ENCODE data around the gene LRCH1.
A peak's percentile ranks its signal among the peaks of the same experiment; 100 is the strongest.

The LRCH1 gene

DNA sequence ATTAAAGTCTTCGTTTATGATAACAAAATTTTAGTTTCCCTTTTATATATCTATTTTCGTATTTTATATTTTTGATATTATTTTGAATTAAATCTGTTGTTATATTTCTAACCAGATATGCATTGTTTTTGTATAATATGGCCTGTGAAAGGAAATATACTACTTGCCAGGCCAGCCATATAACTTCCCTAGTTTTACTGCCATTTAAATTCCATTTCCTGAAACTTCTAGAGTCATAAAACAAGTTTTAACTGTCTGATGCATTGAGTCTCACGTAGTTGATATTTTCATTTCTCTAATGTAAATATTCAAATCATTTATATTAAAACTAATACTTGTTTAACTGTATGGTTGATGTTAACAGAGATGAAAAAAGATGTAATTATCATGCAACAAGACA lies 230.5 kb downstream of the LRCH1 start:
- TF ChIP-seq, protein P1, sequence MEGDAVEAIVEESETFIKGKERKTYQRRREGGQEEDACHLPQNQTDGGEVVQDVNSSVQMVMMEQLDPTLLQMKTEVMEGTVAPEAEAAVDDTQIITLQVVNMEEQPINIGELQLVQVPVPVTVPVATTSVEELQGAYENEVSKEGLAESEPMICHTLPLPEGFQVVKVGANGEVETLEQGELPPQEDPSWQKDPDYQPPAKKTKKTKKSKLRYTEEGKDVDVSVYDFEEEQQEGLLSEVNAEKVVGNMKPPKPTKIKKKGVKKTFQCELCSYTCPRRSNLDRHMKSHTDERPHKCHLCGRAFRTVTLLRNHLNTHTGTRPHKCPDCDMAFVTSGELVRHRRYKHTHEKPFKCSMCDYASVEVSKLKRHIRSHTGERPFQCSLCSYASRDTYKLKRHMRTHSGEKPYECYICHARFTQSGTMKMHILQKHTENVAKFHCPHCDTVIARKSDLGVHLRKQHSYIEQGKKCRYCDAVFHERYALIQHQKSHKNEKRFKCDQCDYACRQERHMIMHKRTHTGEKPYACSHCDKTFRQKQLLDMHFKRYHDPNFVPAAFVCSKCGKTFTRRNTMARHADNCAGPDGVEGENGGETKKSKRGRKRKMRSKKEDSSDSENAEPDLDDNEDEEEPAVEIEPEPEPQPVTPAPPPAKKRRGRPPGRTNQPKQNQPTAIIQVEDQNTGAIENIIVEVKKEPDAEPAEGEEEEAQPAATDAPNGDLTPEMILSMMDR (IDR thresholded peaks at IDR 0.05; ENCODE audit: low read depth, low read length, missing control alignments): no peak

GRCh38 chr13:46795321-46795720 lies 242.4 kb downstream of the LRCH1 start:
- TF ChIP-seq, protein P1 (IDR thresholded peaks at IDR 0.05; ENCODE audit: low read depth, low read length, missing control alignments): no peak
- DNase-seq (ENCODE audit: low read depth): no peak
- H3K4me3 ChIP-seq (ENCODE audit: low read depth, low read length): no peak overlapping the region; the same call in 1 of the 2 replicates

More for the DNA sequence above, 230.5 kb downstream of the LRCH1 start:
- H3K4me3 ChIP-seq (ENCODE audit: low read depth, low read length): no peak overlapping the region
- DNase-seq (ENCODE audit: low read depth): no peak

DNA sequence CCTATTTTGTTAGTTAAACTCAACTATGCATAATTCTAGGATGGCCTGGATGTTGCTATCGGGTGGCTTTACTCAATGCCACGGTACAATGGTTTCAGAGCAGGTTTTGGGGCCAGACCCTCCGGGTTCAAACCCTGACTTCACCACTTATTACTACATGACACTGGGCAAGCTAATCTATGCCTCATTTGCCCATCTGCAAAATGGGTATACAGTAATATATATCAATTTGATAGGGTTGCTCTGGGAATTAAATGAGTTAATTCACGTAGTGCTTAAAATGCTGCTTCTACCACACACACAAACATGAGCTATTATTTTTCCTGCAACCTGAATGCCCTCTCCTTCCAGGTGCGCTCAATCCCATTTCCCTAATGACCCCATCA lies 243.2 kb downstream of the LRCH1 start:
- TF ChIP-seq, protein P1 (IDR thresholded peaks at IDR 0.05; ENCODE audit: low read depth, low read length, missing control alignments): no peak
- no peak for DNase-seq (ENCODE audit: low read depth)
- H3K4me3 ChIP-seq (ENCODE audit: low read depth, low read length): peak overlapping the region; percentile 73

- H3K4me3 ChIP-seq (ENCODE audit: low read depth, low read length): peak within 1 kb of the TSS; percentile 73
- peak; percentile 64 for DNase-seq (ENCODE audit: low read depth)
- TF ChIP-seq, protein P1 (IDR thresholded peaks at IDR 0.05; ENCODE audit: low read depth, low read length, missing control alignments): no peak
Observed at GRCh38 chr13:46796515-46797474, 243.8 kb downstream of the LRCH1 start, which contains the start of gene ESD. TSS of gene ESD (minus strand) at chr13:46797161. CDS start at chr13:46791413, 5,748 bp downstream.

DNA sequence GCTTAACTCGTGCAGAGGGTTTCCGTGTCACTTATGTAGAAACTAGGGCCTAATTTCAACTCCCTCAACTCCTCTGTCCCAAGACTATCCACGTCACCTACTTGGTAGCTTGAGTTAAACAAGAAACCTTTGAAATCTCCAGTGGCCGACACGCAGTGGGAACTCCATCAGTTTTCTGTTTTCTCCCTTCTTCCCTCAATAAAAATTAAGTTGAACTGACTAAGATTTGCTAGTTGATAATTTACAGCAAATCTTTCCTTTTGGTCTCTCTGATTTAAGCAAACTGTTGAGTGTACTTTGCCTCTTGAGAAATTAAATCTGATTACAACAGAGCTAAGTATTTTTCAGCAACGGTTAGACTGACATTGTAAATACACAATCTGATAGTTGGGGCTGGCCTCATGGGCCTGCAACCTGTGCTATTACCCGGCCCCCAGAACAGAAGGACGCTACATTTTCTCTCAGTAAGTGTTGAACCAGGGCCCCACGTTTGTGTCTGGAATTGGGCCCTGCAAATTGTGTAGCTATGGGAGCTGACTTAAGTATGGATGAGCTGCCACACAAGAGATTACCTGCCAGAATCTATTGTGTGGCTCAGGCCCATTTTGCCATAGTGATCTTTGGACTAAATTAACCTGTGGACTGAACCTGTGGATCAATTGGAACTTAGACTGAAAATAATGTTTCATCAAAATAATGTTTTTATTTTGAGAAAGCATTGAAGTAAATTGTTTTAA lies 244.7 kb downstream of the LRCH1 start:
- H3K4me3 ChIP-seq (ENCODE audit: low read depth, low read length): peak overlapping the region; percentile 73
- DNase-seq (ENCODE audit: low read depth): no peak
- TF ChIP-seq, protein P1 (IDR thresholded peaks at IDR 0.05; ENCODE audit: low read depth, low read length, missing control alignments): no peak

DNA sequence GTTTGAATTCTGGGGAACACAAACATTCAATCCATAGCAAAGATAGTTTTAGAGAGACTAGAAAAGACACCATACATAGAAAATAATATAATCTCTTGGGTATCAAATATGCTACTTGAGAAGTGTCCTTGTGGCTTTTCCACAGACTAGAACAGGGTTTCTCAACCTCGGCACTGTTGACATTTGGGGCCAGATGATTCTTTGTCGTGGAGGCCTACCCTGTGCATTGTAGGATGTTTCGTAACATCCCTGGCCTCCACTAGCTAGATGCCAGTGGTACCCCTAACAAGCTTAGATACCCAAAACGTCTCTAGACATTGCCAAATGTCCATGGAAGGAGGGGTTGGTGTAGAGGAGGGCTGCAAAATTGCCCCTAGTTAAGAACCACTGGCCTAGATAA lies 246.2 kb downstream of the LRCH1 start:
- TF ChIP-seq, protein P1 (IDR thresholded peaks at IDR 0.05; ENCODE audit: low read depth, low read length, missing control alignments): no peak
- no peak overlapping the region for H3K4me3 ChIP-seq (ENCODE audit: low read depth, low read length)
- DNase-seq (ENCODE audit: low read depth): no peak

All from GM12864 (cell line).